ENCODE measurements around the gene STON1. TPM values are rescaled to one million over a fixed set of nuclear protein-coding genes. Genes with fewer than 3 reads are reported as not detected.
A peak's percentile ranks its signal among the peaks of the same experiment; 100 is the strongest.

Gene STON1
- total RNA-seq, 2 donors from 2014 or later = 15.0 to 19.5 TPM

GRCh38 chr2:48587560-48587959 is 57.6 kb downstream of the STON1 start:
- Mint-ChIP-seq H3K27me3 (ENCODE audit: insufficient read depth) (no peaks in the 10 kb centered on the region), H3K36me3 (ENCODE audit: low read depth) (peaks cover 13% of the 10 kb centered on the region), H3K4me1 (peaks cover 11% of the 10 kb centered on the region), H3K27ac (no peak overlapping the region), H3K9me3 (no peaks in the 10 kb centered on the region), H3K4me3 (no peak overlapping the region)
- no peaks in the 10 kb centered on the region for H3K9me3 ChIP-seq (ENCODE audit: control insufficient read depth, low read length)
- H3K36me3 ChIP-seq (ENCODE audit: control insufficient read depth, insufficient read depth, low read length) = no peaks in the 10 kb centered on the region
- H3K27ac ChIP-seq (ENCODE audit: low read depth, low read length) = peak overlapping the region; percentile 76
- H3K4me3 ChIP-seq (ENCODE audit: low read length) = no peak overlapping the region
- no peak overlapping the region for H3K9ac ChIP-seq (ENCODE audit: extremely low read depth, low read length, poor library complexity, severe bottlenecking)
- 80 to 90% methylated on average over 3 to 5 of the region's 5 CpGs for WGBS, 2 experiments (ENCODE audit: insufficient coverage in 1 of 2, insufficient read length in 1 of 2)
- H3K27me3 ChIP-seq (ENCODE audit: control insufficient read depth, insufficient read depth, low read length, poor library complexity, severe bottlenecking) = no peaks in the 10 kb centered on the region
- TF ChIP-seq CTCF (conservative IDR thresholded peaks at IDR 0.05) = no peak
- H3K4me1 ChIP-seq (ENCODE audit: control insufficient read depth, insufficient read depth, low read length) = no peaks in the 10 kb centered on the region
- no peak for DNase-seq

GRCh38 chr2:48587961-48588360 is 58.0 kb downstream of the STON1 start:
- Mint-ChIP-seq H3K27me3 (ENCODE audit: insufficient read depth) (no peaks in the 10 kb centered on the region), H3K4me3 (no peak overlapping the region), H3K4me1 (peaks cover 11% of the 10 kb centered on the region), H3K9me3 (no peaks in the 10 kb centered on the region), H3K27ac (no peak overlapping the region), H3K36me3 (ENCODE audit: low read depth) (peaks cover 11% of the 10 kb centered on the region)
- no peaks in the 10 kb centered on the region for H3K4me1 ChIP-seq (ENCODE audit: control insufficient read depth, insufficient read depth, low read length)
- TF ChIP-seq CTCF (conservative IDR thresholded peaks at IDR 0.05) = no peak
- no peaks in the 10 kb centered on the region for H3K27me3 ChIP-seq (ENCODE audit: control insufficient read depth, insufficient read depth, low read length, poor library complexity, severe bottlenecking)
- H3K9ac ChIP-seq (ENCODE audit: extremely low read depth, low read length, poor library complexity, severe bottlenecking) = no peak overlapping the region
- no peak for DNase-seq
- peak overlapping the region; percentile 76 for H3K27ac ChIP-seq (ENCODE audit: low read depth, low read length)
- H3K4me3 ChIP-seq (ENCODE audit: low read length) = no peak overlapping the region
- no peaks in the 10 kb centered on the region for H3K9me3 ChIP-seq (ENCODE audit: control insufficient read depth, low read length)
- H3K36me3 ChIP-seq (ENCODE audit: control insufficient read depth, insufficient read depth, low read length) = no peaks in the 10 kb centered on the region
- WGBS, 2 experiments (ENCODE audit: insufficient coverage in 1 of 2, insufficient read length in 1 of 2) = 97 to 100% methylated on average over 2 to 3 of the region's 3 CpGs

GRCh38 chr2:48588745-48589144 is 58.8 kb downstream of the STON1 start:
- Mint-ChIP-seq H3K36me3 (ENCODE audit: low read depth) (peaks cover 9% of the 10 kb centered on the region), H3K27me3 (ENCODE audit: insufficient read depth) (no peaks in the 10 kb centered on the region)

More at GRCh38 chr2:48588745-48589144, 58.8 kb downstream of the STON1 start:
- Histone ChIP-seq H3K9me3 (ENCODE audit: control insufficient read depth, low read length) (no peaks in the 10 kb centered on the region), H3K9ac (ENCODE audit: extremely low read depth, low read length, poor library complexity, severe bottlenecking) (no peak overlapping the region), H3K27me3 (ENCODE audit: control insufficient read depth, insufficient read depth, low read length, poor library complexity, severe bottlenecking) (no peaks in the 10 kb centered on the region), H3K4me3 (ENCODE audit: low read length) (no peak overlapping the region), H3K27ac (ENCODE audit: low read depth, low read length) (no peak overlapping the region), H3K4me1 (ENCODE audit: control insufficient read depth, insufficient read depth, low read length) (no peaks in the 10 kb centered on the region), H3K36me3 (ENCODE audit: control insufficient read depth, insufficient read depth, low read length) (no peaks in the 10 kb centered on the region)
- H3K4me1 Mint-ChIP-seq = peaks cover 11% of the 10 kb centered on the region
- TF ChIP-seq CTCF (conservative IDR thresholded peaks at IDR 0.05) = no peak
- H3K9me3 Mint-ChIP-seq = no peaks in the 10 kb centered on the region
- 100% methylated on average over 1 of the region's 1 CpG for WGBS, 2 experiments (ENCODE audit: insufficient coverage in 1 of 2, insufficient read length in 1 of 2)
- DNase-seq = no peak
- H3K4me3 Mint-ChIP-seq = no peak overlapping the region
- H3K27ac Mint-ChIP-seq = no peak overlapping the region
